OCI-LY7 (cell line): ENCODE results near the gene CDH23.

ENCODE experiments used
- EZH2phosphoT487 ChIP-seq: fragments of 200-600 bp; sonication (generic); IDR thresholded peaks from 2 replicates; pipeline ENCODE4 v1.6.1; 2018; ENCODE audit warnings: low read depth, borderline replicate concordance, mild to moderate bottlenecking, mixed run types, antibody characterized with exemption, low read length, moderate library complexity, mixed read lengths
- TF ChIP-seq, protein P1 (sequence below): fragments of 200-600 bp; sonication (generic); conservative IDR thresholded peaks from 2 replicates; pipeline ENCODE4 v1.5.1; 2014; ENCODE audit warnings: mild to moderate bottlenecking, antibody characterized with exemption, low read length, moderate library complexity, mixed read lengths

GRCh38 chr10:71442859-71443570, 46.3 kb downstream of the CDH23 start:
- TF ChIP-seq, protein P1, sequence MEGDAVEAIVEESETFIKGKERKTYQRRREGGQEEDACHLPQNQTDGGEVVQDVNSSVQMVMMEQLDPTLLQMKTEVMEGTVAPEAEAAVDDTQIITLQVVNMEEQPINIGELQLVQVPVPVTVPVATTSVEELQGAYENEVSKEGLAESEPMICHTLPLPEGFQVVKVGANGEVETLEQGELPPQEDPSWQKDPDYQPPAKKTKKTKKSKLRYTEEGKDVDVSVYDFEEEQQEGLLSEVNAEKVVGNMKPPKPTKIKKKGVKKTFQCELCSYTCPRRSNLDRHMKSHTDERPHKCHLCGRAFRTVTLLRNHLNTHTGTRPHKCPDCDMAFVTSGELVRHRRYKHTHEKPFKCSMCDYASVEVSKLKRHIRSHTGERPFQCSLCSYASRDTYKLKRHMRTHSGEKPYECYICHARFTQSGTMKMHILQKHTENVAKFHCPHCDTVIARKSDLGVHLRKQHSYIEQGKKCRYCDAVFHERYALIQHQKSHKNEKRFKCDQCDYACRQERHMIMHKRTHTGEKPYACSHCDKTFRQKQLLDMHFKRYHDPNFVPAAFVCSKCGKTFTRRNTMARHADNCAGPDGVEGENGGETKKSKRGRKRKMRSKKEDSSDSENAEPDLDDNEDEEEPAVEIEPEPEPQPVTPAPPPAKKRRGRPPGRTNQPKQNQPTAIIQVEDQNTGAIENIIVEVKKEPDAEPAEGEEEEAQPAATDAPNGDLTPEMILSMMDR: no peak
- TF ChIP-seq EZH2phosphoT487: no peak
